NCI-H2107 treated with DMSO at 0.1 percent for 48 hours (cell line): ENCODE data around the gene ADGRF5.
"Not testable (repeated sequence)": the region's sequence is repeated elsewhere in the genome, so short reads cannot be mapped to it uniquely, and the experiment has no call there.

Source experiments
- DNase-seq: peaks from one replicate; lab custom pipeline; 2025; ENCODE audit not compliant: unreplicated experiment; lab: John Stamatoyannopoulos, UW

Gene ADGRF5

DNA sequence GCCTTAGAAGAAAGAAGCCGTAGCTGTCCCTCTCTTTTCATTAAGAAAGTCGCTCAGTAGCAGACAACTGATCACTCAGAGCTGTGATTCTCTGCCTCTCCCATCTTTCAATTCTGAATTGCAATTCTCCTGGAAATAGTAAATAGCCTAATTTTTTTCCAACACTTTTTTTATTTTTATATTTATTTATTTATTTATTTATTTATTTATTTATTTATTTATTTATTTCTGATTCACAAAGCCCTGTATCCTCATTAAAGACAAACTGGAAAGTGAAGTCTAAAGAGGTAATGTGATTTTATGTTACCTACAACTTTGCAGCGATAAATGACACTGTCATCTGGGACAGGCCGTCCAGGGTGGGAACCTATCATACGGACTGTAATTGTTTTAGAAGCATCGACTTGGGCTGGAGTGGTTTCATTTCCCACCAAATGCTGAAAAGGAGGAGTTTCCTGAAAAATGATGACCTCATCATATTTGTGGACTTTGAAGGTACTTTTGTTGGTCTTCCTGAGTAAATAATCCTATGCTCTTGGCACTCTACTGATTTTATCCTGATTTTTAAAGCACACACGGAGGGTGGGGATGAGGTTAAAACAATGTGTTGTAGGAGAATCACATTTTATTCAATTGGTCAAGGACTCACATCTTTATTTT, 87.4 kb downstream of the ADGRF5 start:
- DNase-seq = not testable (repeated sequence)

DNA sequence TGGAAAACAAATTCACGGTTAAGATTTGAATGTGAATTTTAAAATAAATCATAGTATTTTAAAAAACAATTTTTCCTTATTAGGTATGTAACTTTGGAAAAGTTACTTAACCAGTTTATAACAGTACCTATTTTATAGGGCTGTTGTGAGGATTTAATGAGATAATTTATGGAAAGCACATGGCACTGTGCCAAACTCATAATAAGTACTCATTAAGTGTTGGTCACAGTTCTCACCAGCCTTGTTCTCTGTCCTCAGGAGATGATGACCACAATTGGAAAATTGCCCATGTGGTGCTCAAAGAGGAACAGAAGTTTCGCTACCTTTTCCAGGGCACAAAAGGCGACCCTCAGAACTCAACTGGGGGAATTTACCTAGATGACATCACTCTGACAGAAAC, 88.9 kb downstream of the ADGRF5 start:
- DNase-seq = no peak

DNA sequence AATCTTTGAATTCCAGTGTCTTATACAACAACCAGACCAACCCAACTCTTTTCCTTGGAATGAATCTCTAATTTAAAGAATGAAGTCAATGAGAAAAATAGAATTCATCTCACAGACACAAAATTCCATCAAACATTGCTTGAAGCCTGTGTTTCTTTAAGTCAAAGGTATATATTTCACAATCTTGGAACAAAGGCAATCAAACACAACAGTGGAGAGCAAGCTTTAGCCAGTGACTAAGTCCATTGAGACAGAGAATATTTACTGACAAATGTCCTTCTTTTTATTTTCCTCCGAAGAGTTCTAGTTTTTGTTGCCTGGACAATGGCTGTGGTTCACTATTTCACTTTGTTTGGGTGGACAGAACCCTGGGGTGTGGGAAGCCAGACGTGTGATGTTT, 92.8 kb downstream of the ADGRF5 start:
- no peak for DNase-seq

GRCh38 chr6:46821458-46821881, 100.3 kb downstream of the ADGRF5 start:
- no peak for DNase-seq

GRCh38 chr6:46819561-46819960, 102.2 kb downstream of the ADGRF5 start:
- DNase-seq = no peak

DNA sequence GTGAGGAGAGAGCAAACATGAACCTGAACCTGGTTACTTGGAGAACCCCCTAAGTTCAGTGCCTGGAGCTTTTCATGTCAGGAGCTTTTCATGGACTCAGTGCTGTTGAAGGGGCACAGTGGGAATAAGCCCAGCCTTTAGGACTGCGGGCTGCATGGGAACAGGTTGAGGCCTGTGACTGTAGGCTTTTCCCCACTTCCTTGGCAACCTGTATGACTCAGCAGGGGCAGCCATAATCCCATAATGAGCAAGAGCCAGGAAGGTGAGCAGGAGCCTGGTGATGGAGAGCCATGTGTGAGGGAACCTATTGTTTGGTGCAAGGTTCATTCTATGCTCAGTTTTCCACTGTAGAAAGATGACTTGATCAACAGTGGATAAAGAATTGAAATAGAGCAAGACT, 105.1 kb downstream of the ADGRF5 start:
- DNase-seq = no peak

DNA sequence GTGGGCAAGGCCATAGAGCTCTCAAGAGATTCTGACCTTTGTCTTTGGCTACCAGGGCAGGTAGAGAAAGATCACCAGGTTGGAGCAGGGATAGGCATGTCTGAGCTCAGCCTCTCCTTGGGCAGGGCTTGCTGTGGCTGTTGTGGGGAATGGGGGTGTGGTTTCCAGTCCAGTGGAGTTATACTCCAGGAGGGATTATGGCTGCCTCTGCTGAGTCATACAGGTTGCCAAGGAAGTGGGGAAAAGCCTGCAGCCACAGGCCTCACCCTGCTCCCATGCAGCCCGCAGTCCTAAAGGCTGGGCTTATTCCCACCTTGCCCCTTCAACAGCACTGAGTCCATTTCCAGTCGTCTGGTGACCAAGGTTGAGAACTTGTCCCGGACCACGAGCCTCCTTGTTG, 106.6 kb downstream of the ADGRF5 start:
- DNase-seq = no peak

DNA sequence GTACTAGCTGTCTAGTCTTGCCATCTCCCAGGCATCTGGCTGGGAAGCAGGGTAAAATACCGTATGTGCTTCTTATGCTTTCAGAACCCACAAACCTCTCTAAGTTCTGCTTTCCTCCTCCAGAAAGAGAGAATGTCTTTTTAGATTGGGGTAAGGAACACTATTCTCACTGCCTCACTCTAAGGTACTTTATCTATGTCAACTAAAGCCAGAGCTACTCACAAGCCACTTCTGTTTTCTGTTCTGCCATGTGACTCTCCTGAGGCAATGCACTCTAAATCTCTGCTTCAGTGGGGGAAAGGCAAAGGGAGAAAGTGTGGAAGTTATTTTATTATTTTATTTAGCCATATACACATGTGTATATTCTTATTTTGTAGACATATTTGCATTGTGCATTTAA, 112.9 kb downstream of the ADGRF5 start:
- DNase-seq = no peak
